ENCODE data around the gene DALRD3.

DALRD3 gene

GRCh38 chr3:49017971-49018706, at the start of gene DALRD3:
Gene DALRD3, minus strand, starts transcription at chr3:49018580. Its CDS starts 16 bp downstream, at chr3:49018564.
- DNase-seq = peak; percentile 78

GRCh38 chr3:49058011-49058410, 39.6 kb upstream of the DALRD3 start:
- no peak for DNase-seq

- DNase-seq = no peak
Measured at GRCh38 chr3:49057268-49057667, 38.9 kb upstream of the DALRD3 start.

- no peak for DNase-seq
Measured at GRCh38 chr3:49054344-49054862, 36.0 kb upstream of the DALRD3 start.

- DNase-seq = no peak
Measured at GRCh38 chr3:49053543-49053942, 35.2 kb upstream of the DALRD3 start.

GRCh38 chr3:49035281-49035680, 16.9 kb upstream of the DALRD3 start:
- DNase-seq = no peak

GRCh38 chr3:49034650-49035049, 16.3 kb upstream of the DALRD3 start:
- DNase-seq = no peak

GRCh38 chr3:49032646-49033304, 14.4 kb upstream of the DALRD3 start:
- DNase-seq = no peak

- no peak for DNase-seq
Measured at GRCh38 chr3:49030321-49030720, 11.9 kb upstream of the DALRD3 start.

- no peak for DNase-seq
Measured at GRCh38 chr3:49029563-49029884, 11.1 kb upstream of the DALRD3 start.

GRCh38 chr3:49028673-49029562, 10.5 kb upstream of the DALRD3 start, which contains the start of gene IMPDH2:
Gene IMPDH2, minus strand, starts transcription at chr3:49029398. Its CDS starts 48 bp downstream, at chr3:49029350.
- DNase-seq = peak; percentile 94

- DNase-seq = no peak
Measured at GRCh38 chr3:49028298-49028672, 9.9 kb upstream of the DALRD3 start.

- no peak for DNase-seq
Measured at GRCh38 chr3:49027634-49028033, 9.3 kb upstream of the DALRD3 start.

- DNase-seq = peak; percentile 36
Measured at GRCh38 chr3:49026536-49026935, 8.2 kb upstream of the DALRD3 start.

- DNase-seq = peak; percentile 31
Measured at GRCh38 chr3:49025793-49026520, 7.6 kb upstream of the DALRD3 start.

- peak; percentile 31 for DNase-seq
Measured at GRCh38 chr3:49025005-49025792, 6.8 kb upstream of the DALRD3 start.

- peak; percentile 35 for DNase-seq
Measured at GRCh38 chr3:49024449-49024848, 6.1 kb upstream of the DALRD3 start.

- DNase-seq = no peak
Measured at GRCh38 chr3:49023775-49024174, 5.4 kb upstream of the DALRD3 start.

- peak; percentile 52 for DNase-seq
Measured at GRCh38 chr3:49022688-49023171, 4.3 kb upstream of the DALRD3 start.

- peak; percentile 97 for DNase-seq
Measured at GRCh38 chr3:49021813-49022687, 3.7 kb upstream of the DALRD3 start, which contains the start of gene NDUFAF3. Gene NDUFAF3, plus strand, starts transcription at chr3:49022121. Its CDS starts 24 bp downstream, at chr3:49022145.
